HG03457 (cell line): ENCODE measurements around the gene POU5F1.
"Not testable (repeated sequence)": the region's sequence is repeated elsewhere in the genome, so short reads cannot be mapped to it uniquely, and the experiment has no call there.

ENCODE experiments used
- ATAC-seq: cut with Tn5 transposase; IDR thresholded peaks from one replicate; pipeline ENCODE4 v1.9.1; 2021; ENCODE audit warnings: moderate number of reproducible peaks; ENCODE audit not compliant: unreplicated experiment

POU5F1 gene

GRCh38 chr6:31192431-31193105, 22.1 kb upstream of the POU5F1 start:
- not testable (repeated sequence) for ATAC-seq

GRCh38 chr6:31190488-31190887, 20.0 kb upstream of the POU5F1 start:
- ATAC-seq: no peak

- ATAC-seq: not testable (repeated sequence)
Measured at GRCh38 chr6:31189223-31189622, 18.7 kb upstream of the POU5F1 start.

- no peak for ATAC-seq
Measured at GRCh38 chr6:31187780-31188194, 17.3 kb upstream of the POU5F1 start.

- no peak for ATAC-seq
Measured at GRCh38 chr6:31186052-31186734, 15.7 kb upstream of the POU5F1 start.

- ATAC-seq: not testable (repeated sequence)
Measured at GRCh38 chr6:31185695-31186051, 15.2 kb upstream of the POU5F1 start.

- not testable (repeated sequence) for ATAC-seq
Measured at GRCh38 chr6:31183859-31184258, 13.4 kb upstream of the POU5F1 start.

GRCh38 chr6:31183287-31183686, 12.8 kb upstream of the POU5F1 start:
- not testable (repeated sequence) for ATAC-seq

GRCh38 chr6:31180500-31180899, 10.0 kb upstream of the POU5F1 start:
- no peak for ATAC-seq

- ATAC-seq: no peak
Measured at GRCh38 chr6:31179896-31180295, 9.4 kb upstream of the POU5F1 start.

- ATAC-seq: no peak
Measured at GRCh38 chr6:31179042-31179386, 8.5 kb upstream of the POU5F1 start.

GRCh38 chr6:31178143-31179041, 7.9 kb upstream of the POU5F1 start:
- no peak for ATAC-seq

GRCh38 chr6:31175971-31176370, 5.5 kb upstream of the POU5F1 start:
- no peak for ATAC-seq

GRCh38 chr6:31174378-31174777, 3.9 kb upstream of the POU5F1 start:
- ATAC-seq: no peak

- ATAC-seq: no peak
Measured at GRCh38 chr6:31173406-31173805, 2.9 kb upstream of the POU5F1 start.

GRCh38 chr6:31172973-31173384, 2.5 kb upstream of the POU5F1 start:
- no peak for ATAC-seq

- ATAC-seq: no peak
Measured at GRCh38 chr6:31171931-31172905, 1.7 kb upstream of the POU5F1 start.

GRCh38 chr6:31170987-31171671, 647 bp upstream of the POU5F1 start:
- ATAC-seq: no peak

- not testable (repeated sequence) for ATAC-seq
Measured at GRCh38 chr6:31169858-31170599, 453 bp downstream of the POU5F1 start.
